NCI-H2227 treated with DMSO at 0.1 percent for 48 hours (cell line): ENCODE data around the gene PRAMEF10.
"Not testable (repeated sequence)": the region's sequence is repeated elsewhere in the genome, so short reads cannot be mapped to it uniquely, and the experiment has no call there.

Source experiments
- DNase-seq: peaks from one replicate; lab custom pipeline; 2025; lab: John Stamatoyannopoulos, UW

PRAMEF10 gene, protein sequence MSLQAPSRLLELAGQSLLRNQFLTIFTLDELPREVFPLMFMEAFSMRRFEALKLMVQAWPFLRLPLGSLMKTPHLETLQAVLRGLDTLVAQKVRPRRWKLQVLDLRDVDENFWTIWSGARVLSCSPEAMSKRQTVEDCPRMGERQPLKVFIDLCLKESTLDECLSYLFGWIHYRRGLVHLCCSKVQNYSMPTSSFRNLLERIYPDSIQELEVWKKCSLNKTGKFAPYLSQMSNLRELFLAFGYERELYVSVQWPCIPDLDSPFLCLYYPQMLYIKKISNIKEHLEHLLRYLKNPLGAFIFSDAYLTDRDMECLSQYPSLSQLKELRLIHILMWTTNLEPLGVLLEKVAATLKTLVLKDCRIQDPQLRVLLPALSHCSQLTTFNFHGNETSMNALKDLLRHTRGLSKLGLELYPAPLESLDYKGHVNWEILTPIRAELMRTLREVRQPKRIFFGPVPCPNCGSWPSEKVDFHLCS

DNA sequence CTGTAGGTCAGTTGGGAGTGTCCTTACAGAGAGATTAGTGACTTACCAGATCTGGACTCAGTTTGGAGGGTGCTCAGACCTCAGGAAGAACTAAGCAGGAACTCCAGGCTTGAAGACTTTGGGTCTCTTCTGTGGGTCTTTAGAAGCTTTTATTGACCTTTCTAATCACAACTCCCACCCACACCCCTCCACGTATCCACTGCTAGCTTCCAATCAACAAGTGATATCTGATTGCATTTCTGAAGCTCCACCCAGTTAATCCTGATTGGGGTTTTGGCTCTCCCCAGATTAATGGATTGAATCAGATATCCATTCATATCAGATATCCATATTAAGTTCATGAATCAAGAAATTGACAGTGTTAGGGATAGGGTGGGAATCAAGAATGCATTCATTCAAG is at the start of gene PRAMEF10:
PRAMEF10 (minus strand) TSS at position 101 of the 400 bp plus-strand sequence. CDS start 2,423 bp downstream, outside the sequence.
- not testable (repeated sequence) for DNase-seq

DNA sequence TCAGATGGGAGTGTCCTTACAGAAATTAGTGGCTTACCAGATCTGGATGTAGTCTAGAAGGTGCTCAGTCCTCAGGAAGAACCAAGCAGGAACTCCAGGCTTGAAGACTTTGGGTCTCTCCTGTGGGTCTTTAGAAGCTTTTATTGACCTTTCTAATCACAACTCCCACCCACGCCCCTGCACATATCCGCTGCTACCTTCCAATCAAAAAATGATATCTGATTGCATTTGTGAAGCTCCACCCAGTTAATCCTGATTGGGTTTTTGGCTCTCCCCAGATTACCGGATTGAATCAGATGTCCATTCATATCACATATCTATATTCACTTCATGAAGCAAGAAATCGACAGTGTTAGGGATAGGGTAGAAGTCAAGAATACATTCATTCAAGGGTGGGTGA is 49.4 kb upstream of the PRAMEF10 start, which contains the start of gene PRAMEF6:
PRAMEF6 (minus strand) TSS at position 101 of the 400 bp plus-strand sequence. CDS start 5,062 bp downstream, outside the sequence.
- not testable (repeated sequence) for DNase-seq

DNA sequence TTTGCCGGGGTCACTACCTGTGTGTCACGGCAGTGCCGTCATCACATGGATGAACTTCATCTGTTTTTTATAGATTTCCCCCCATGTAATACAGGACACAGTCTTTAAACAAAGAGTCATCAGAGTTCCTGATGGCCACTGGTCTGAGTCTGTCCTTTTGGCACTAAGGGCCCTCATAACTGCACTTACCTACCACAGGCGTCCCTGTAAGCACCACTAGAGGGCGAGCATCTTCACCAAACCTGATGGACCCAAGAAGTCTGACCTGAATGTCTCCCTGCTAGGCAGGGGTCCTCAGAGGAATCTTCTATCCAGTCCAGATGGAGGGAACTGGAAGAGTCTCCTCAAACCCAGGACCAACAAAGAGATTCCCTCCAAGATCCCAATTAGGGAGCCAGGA is 26.3 kb upstream of the PRAMEF10 start:
- DNase-seq, result not testable (repeated sequence)

- not testable (repeated sequence) for DNase-seq
Observed at GRCh38 chr1:12921749-12922148, 23.7 kb upstream of the PRAMEF10 start.

DNA sequence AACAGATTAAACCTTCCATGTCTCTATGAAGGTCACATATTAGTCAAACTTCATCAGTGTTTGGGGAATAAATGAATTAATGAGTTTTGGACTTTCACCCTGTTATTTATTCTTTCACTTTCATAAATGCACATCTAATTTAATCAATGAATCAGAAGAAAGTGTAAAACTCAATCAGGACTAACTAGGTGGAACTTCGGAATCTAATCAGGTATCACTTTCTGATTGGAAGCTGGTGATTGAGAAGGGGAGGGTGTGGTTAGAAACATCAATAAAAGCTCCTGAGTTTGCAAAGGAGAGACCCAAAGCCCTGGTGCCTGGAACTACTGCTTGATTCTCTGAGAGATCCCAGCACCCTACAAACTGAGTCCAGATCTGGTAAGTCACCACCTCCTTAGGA is 18.2 kb upstream of the PRAMEF10 start, which contains the start of gene PRAMEF7:
PRAMEF7 (plus strand) TSS at position 301 of the 400 bp plus-strand sequence. CDS start 1,083 bp downstream, outside the sequence.
- not testable (repeated sequence) for DNase-seq

GRCh38 chr1:12903793-12904572 is 5.9 kb upstream of the PRAMEF10 start:
- DNase-seq, result not testable (repeated sequence)

GRCh38 chr1:12899186-12899585 is 1.1 kb upstream of the PRAMEF10 start:
- not testable (repeated sequence) for DNase-seq

GRCh38 chr1:12886101-12886500 is 12.0 kb downstream of the PRAMEF10 start, which contains the start of gene PRAMEF4:
PRAMEF4 (minus strand) TSS chr1:12886201; CDS start chr1:12883394, 2,807 bp downstream.
- DNase-seq, result not testable (repeated sequence)

GRCh38 chr1:12878453-12878852 is 19.6 kb downstream of the PRAMEF10 start:
- DNase-seq, result not testable (repeated sequence)

GRCh38 chr1:12863131-12863880 is 34.8 kb downstream of the PRAMEF10 start:
- DNase-seq, result not testable (repeated sequence)

DNA sequence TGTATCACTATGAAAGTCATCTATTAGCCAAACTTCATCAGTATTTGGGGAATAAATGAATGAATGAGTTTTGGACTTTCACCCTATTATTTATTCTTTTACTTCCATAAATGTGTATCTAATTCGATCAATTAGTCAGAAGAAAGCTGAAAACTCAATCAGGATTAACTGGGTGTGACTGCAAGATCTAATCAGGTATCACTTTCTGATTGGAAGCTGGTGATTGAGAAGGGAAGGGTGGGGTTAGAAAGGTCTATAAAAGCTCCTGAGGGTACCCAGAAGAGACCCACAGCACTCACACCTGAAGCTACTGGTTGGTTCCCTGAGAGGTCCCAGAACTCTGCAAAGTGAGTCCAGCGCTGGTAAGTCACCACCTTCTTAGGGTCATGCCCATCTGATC is 41.3 kb downstream of the PRAMEF10 start, which contains the start of gene PRAMEF2:
PRAMEF2 (plus strand) TSS at position 301 of the 400 bp plus-strand sequence. CDS start 1,924 bp downstream, outside the sequence.
- not testable (repeated sequence) for DNase-seq

- no peak for DNase-seq
Observed at GRCh38 chr1:12851779-12852178, 46.3 kb downstream of the PRAMEF10 start.

- DNase-seq, result not testable (repeated sequence)
Observed at GRCh38 chr1:12848620-12849019, 49.5 kb downstream of the PRAMEF10 start, which contains the start of gene HNRNPCL1. HNRNPCL1 (minus strand) TSS chr1:12848720; CDS start chr1:12848289, 431 bp downstream.
